A549 (cell line): Measurements from ENCODE around the gene TBL1X. TPM values are rescaled to one million over a fixed set of nuclear protein-coding genes. Genes with fewer than 3 reads are reported as not detected.

Experiments
- ATAC-seq, 2 experiments: fragments of 200-7000 bp in 1 of 2; fragments of >200 bp in 1 of 2; cut with Nextera tagmentation in 1 of 2; cut with Tn5 transposase in 1 of 2; 3 replicates each; pipeline versions ENCODE4 v1.8.0 to v1.9.1; 2018 to 2020; ENCODE audit warnings: mild to moderate bottlenecking in 1 of 2, moderate library complexity in 1 of 2
- CTCF ChIA-PET: fragments of 300-600 bp; sonication (Branson Sonifier 250); formaldehyde crosslinking; extraction: SDS; loops from one replicate; lab custom pipeline; 2021; ENCODE audit warnings: antibody characterized with exemption, inconsistent platforms; lab: Yijun Ruan, JAX
- POLR2A ChIA-PET: fragments of 350-600 bp; formaldehyde crosslinking; extraction: SDS; loops from one replicate; lab custom pipeline; 2021; ENCODE audit warnings: antibody characterized with exemption, inconsistent platforms; lab: Yijun Ruan, JAX
- DNase-seq, 2 experiments: peaks; one replicate each; pipeline versions ENCODE4 v3.0.0 to v3.0.0-alpha.2; 2011 to 2016; ENCODE audit warnings: low read depth in 1 of 2, low spot score in 1 of 2
- FAIRE-seq: peaks from 2 replicates; lab custom pipeline; 2011; peaks lifted over from hg19 to GRCh38; lab: Jason Lieb, UNC
- H3K27ac ChIP-seq, 2 experiments: fragments of >200 bp; sonication (Bioruptor Twin); formaldehyde crosslinking; 3 replicates each; pipeline ENCODE4 v1.5.1; 2016 to 2017
- H3K4me1 ChIP-seq: fragments of >200 bp; sonication (Bioruptor Twin); formaldehyde crosslinking; 3 replicates; pipeline ENCODE4 v1.6.1; 2016
- H3K4me2 ChIP-seq: fragments of >200 bp; sonication (Bioruptor Twin); formaldehyde crosslinking; 3 replicates; pipeline ENCODE4 v1.6.1; 2016
- H3K4me3 ChIP-seq: fragments of >200 bp; sonication (Bioruptor Twin); formaldehyde crosslinking; 3 replicates; pipeline ENCODE4 v1.5.1; 2016
- H3K9me3 ChIP-seq: fragments of >200 bp; sonication (Bioruptor Twin); formaldehyde crosslinking; 3 replicates; pipeline ENCODE4 v1.6.1; 2016
- BHLHE40 ChIP-seq: IDR thresholded peaks from 2 replicates; pipeline ENCODE4 v1.6.1; 2012; ENCODE audit warnings: low read depth, low read length, inconsistent platforms
- EHF ChIP-seq: fragments of 250-450 bp; sonication (Bioruptor Pico); IDR thresholded peaks from 2 replicates; pipeline ENCODE4 v1.5.0; 2020; ENCODE audit warnings: mild to moderate bottlenecking
- EP300 ChIP-seq, 2 experiments: fragments of >200 bp; sonication (Bioruptor Twin); formaldehyde crosslinking; IDR thresholded peaks; 2 replicates in 1 of 2; 3 replicates in 1 of 2; pipeline ENCODE4 v1.6.1; 2016 to 2017
- ESRRA ChIP-seq: fragments of 150-350 bp; IDR thresholded peaks from 2 replicates; pipeline ENCODE4 v1.6.1; 2014; ENCODE audit warnings: mild to moderate bottlenecking, low read length, borderline replicate concordance
- FOXS1 ChIP-seq: fragments of 250-450 bp; sonication (Bioruptor Pico); IDR thresholded peaks from 2 replicates; pipeline ENCODE4 v1.5.0; 2020; ENCODE audit warnings: mild to moderate bottlenecking, moderate library complexity
- HEYL ChIP-seq: fragments of 250-450 bp; sonication (Bioruptor Pico); IDR thresholded peaks from 2 replicates; pipeline ENCODE4 v1.8.0; 2021; ENCODE audit warnings: mild to moderate bottlenecking, moderate library complexity
- HOXA7 ChIP-seq: fragments of 250-450 bp; sonication (Bioruptor Pico); IDR thresholded peaks from 2 replicates; pipeline ENCODE4 v1.5.0; 2020; ENCODE audit warnings: mild to moderate bottlenecking, moderate library complexity
- HOXB13 ChIP-seq: fragments of 250-450 bp; sonication (Bioruptor Pico); IDR thresholded peaks from 2 replicates; pipeline ENCODE4 v1.5.0; 2020; ENCODE audit warnings: low read depth, mild to moderate bottlenecking, moderate library complexity
- JUNB ChIP-seq: fragments of >200 bp; sonication (Bioruptor Twin); formaldehyde crosslinking; IDR thresholded peaks from 2 replicates; pipeline ENCODE4 v1.6.1; 2016
- MAZ ChIP-seq: fragments of 150-350 bp; IDR thresholded peaks from 2 replicates; pipeline ENCODE4 v1.6.1; 2014; ENCODE audit warnings: antibody characterized with exemption, low read depth, low read length, borderline replicate concordance
- NFE2L2 ChIP-seq: fragments of 150-350 bp; conservative IDR thresholded peaks from 2 replicates; pipeline ENCODE4 v1.6.1; 2014; ENCODE audit warnings: low read length
- NR3C1 ChIP-seq: fragments of >200 bp; sonication (Bioruptor Twin); formaldehyde crosslinking; IDR thresholded peaks from 3 replicates; pipeline ENCODE4 v1.6.1; 2017
- RAD21 ChIP-seq, 2 experiments: fragments of >200 bp in 1 of 2; sonication (Bioruptor Twin) in 1 of 2; formaldehyde crosslinking in 1 of 2; IDR thresholded peaks in 1 of 2; conservative IDR thresholded peaks in 1 of 2; 2 replicates in 1 of 2; 3 replicates in 1 of 2; pipeline ENCODE4 v1.6.1; 2012 to 2018; ENCODE audit warnings: inconsistent platforms in 1 of 2
- TP53 ChIP-seq: fragments of 250-450 bp; sonication (Bioruptor Pico); IDR thresholded peaks from 2 replicates; pipeline ENCODE4 v1.5.0; 2021; ENCODE audit warnings: mild to moderate bottlenecking, moderate library complexity
- ZSCAN20 ChIP-seq: fragments of 250-450 bp; sonication (Bioruptor Pico); IDR thresholded peaks from 2 replicates; pipeline ENCODE4 v1.8.0; 2022; ENCODE audit warnings: mild to moderate bottlenecking, moderate library complexity
- WGBS: methylation state at CpG from one replicate; pipeline ENCODE4 v1.1.6; 2017; ENCODE audit errors: missing lambda C conversion rate; 5-methylcytosine and 5-hydroxymethylcytosine counted together
- polyA plus RNA-seq, 4 experiments: library from polyadenylated mRNA; depleted of rRNA in 3 of 4; stranded (reverse); fragments of >200 nt; fragmentation: RNase III in 1 of 4; extraction: RNeasy Plus Mini Kit Qiagen cat#74134 plus additional on column Dnase treatment in 1 of 4; gene quantifications; 2 replicates in 3 of 4; 3 replicates in 1 of 4; pipeline ENCODE4 v1.2.3, GENCODE V29; 2011 to 2017
- TF ChIP-seq, protein P1 (sequence below): IDR thresholded peaks from 2 replicates; pipeline ENCODE4 v1.6.1; 2012
- TF ChIP-seq, protein P2 (sequence below): fragments of >200 bp; sonication (Bioruptor Twin); formaldehyde crosslinking; IDR thresholded peaks from 3 replicates; pipeline ENCODE4 v1.5.1; 2016
- TF ChIP-seq, protein P3 (sequence below): fragments of 450-650 bp; IDR thresholded peaks from 2 replicates; pipeline ENCODE4 v1.6.1; 2014; ENCODE audit warnings: antibody characterized with exemption
- TF ChIP-seq, protein P4 (sequence below): fragments of 250-450 bp; sonication (Bioruptor Pico); IDR thresholded peaks from 2 replicates; pipeline ENCODE4 v1.5.0; 2021; ENCODE audit warnings: mild to moderate bottlenecking, moderate library complexity, borderline replicate concordance

Gene TBL1X
- polyA plus RNA-seq, 2 of the 4 experiments (the other 2 are of a cell fraction): 14.6 to 18.0 TPM

DNA sequence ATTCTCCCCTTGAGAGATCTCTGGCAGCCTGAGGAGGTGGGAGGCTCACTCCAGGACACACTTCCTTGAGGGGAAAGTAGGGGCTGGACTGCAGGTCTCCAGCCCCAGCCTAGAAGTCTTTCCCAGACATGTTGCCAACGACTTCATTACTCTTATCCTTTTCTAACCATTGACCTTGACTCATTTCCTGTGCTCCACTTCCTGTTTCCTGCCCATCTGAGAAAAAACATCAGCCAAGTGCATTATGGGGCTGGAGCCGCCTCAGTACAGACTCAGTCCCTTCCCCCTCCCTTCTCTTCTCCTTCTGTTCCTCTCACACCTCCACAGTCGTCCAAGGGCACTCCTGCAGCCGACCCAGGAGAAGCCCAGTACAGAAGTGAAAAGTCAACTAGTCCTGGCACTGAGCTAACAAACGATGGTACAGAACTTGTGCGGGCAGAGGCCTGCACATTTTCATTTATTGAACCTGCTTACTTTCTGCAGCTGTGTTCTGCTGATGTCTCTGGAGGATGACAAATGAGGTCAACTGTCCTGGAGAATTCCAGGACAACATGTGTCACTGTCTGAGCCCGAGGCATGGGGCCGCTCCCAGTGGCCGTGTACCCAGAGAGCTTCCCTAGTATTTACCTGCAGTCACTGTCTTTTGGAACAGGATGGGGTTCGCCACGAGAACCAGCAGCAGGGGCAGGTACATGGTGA, 280.7 kb downstream of the TBL1X start (continued):
- TF ChIP-seq, protein P1, sequence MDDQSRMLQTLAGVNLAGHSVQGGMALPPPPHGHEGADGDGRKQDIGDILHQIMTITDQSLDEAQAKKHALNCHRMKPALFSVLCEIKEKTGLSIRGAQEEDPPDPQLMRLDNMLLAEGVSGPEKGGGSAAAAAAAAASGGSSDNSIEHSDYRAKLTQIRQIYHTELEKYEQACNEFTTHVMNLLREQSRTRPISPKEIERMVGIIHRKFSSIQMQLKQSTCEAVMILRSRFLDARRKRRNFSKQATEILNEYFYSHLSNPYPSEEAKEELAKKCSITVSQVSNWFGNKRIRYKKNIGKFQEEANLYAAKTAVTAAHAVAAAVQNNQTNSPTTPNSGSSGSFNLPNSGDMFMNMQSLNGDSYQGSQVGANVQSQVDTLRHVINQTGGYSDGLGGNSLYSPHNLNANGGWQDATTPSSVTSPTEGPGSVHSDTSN: no peak
- TF ChIP-seq, protein P2, sequence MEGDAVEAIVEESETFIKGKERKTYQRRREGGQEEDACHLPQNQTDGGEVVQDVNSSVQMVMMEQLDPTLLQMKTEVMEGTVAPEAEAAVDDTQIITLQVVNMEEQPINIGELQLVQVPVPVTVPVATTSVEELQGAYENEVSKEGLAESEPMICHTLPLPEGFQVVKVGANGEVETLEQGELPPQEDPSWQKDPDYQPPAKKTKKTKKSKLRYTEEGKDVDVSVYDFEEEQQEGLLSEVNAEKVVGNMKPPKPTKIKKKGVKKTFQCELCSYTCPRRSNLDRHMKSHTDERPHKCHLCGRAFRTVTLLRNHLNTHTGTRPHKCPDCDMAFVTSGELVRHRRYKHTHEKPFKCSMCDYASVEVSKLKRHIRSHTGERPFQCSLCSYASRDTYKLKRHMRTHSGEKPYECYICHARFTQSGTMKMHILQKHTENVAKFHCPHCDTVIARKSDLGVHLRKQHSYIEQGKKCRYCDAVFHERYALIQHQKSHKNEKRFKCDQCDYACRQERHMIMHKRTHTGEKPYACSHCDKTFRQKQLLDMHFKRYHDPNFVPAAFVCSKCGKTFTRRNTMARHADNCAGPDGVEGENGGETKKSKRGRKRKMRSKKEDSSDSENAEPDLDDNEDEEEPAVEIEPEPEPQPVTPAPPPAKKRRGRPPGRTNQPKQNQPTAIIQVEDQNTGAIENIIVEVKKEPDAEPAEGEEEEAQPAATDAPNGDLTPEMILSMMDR: no peak
- TF ChIP-seq HEYL (CRISPR knock-in tag) (no peak), EP300 (IDR thresholded peaks at IDR 0.05) (no peak), RAD21 (conservative IDR thresholded peaks at IDR 0.05 in 1 of 2, IDR thresholded peaks at IDR 0.05 in 1 of 2) (no peak), ESRRA (no peak)

DNA sequence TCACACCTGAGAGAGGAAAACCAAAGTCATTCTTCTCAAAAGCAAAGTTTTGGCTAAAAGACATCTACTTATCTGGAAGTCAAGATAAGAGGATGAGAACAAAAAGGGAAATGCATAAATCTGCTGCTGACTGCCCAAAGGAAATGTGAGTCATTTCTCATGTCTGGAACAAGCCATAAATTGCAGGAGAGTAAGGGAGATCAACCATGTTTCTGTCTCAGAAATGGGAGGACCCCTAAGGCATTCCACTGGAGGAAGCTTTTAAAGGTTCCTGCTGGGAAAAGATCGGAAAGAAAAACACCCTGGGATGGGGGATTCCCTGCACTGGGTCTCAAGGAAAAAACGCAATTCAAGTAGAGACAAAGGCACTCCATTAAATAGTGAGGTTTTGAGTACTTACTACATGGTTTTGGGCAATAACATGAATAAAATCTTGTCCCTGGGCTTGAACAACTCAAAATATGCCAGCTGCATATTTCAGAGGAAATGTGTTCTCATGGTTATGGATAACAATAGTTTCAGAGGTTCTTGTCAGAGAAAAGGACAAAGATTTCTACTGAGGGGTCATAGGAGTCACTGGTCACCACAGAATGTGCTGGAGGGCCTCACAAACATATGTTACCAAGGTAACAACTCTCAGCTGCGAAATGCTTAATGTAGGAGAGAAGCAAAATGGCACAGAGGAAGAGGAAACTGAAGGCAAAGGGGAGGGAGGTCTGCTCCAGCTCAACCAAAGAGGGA, 281.5 kb downstream of the TBL1X start:
- ChIA-PET CTCF (no interaction called here), POLR2A (no interaction called here)
- ATAC-seq: no peak
- WGBS: 41% methylated on average over 3 of the region's 3 CpGs
- H3K4me3 ChIP-seq: no peak overlapping the region
- no peak for FAIRE-seq
- no peak overlapping the region for H3K27ac ChIP-seq
- H3K4me1 ChIP-seq: no peaks in the 10 kb centered on the region
- TF ChIP-seq MAZ (no peak), ZSCAN20 (CRISPR knock-in tag) (no peak), NFE2L2 (no peak), NR3C1 (no peak), FOXS1 (CRISPR knock-in tag) (no peak)
- TF ChIP-seq, protein P3, sequence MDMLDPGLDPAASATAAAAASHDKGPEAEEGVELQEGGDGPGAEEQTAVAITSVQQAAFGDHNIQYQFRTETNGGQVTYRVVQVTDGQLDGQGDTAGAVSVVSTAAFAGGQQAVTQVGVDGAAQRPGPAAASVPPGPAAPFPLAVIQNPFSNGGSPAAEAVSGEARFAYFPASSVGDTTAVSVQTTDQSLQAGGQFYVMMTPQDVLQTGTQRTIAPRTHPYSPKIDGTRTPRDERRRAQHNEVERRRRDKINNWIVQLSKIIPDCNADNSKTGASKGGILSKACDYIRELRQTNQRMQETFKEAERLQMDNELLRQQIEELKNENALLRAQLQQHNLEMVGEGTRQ: no peak
- TF ChIP-seq, all 56 proteins: peak for 0
- no peak overlapping the region for H3K4me2 ChIP-seq
- H3K9me3 ChIP-seq: no peaks in the 10 kb centered on the region
- no peak for DNase-seq

DNA sequence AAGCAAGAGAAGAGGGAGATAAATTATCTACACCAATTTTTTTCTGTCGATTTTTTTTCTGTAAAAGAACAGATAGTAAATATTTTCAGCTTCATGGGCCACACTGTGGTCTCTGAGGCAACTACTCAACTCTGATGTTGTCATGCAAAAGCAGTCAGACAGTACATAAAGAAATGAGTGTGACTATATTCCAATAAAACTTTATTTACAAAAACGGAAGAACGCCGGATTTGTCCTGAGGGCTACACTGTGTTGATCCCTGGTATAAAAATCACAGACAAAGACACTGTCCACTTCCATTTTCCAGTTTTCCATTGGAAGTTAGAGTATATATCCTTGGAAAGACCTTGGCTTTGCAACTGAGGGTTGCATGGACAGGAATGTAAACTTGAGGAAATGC, 282.8 kb downstream of the TBL1X start:
- TF ChIP-seq HOXA7 (CRISPR knock-in tag) (no peak), BHLHE40 (no peak), HEYL (CRISPR knock-in tag) (no peak), HOXB13 (CRISPR knock-in tag) (no peak), EHF (CRISPR knock-in tag) (no peak), TP53 (CRISPR knock-in tag) (no peak), JUNB (no peak)
- TF ChIP-seq, protein P4, sequence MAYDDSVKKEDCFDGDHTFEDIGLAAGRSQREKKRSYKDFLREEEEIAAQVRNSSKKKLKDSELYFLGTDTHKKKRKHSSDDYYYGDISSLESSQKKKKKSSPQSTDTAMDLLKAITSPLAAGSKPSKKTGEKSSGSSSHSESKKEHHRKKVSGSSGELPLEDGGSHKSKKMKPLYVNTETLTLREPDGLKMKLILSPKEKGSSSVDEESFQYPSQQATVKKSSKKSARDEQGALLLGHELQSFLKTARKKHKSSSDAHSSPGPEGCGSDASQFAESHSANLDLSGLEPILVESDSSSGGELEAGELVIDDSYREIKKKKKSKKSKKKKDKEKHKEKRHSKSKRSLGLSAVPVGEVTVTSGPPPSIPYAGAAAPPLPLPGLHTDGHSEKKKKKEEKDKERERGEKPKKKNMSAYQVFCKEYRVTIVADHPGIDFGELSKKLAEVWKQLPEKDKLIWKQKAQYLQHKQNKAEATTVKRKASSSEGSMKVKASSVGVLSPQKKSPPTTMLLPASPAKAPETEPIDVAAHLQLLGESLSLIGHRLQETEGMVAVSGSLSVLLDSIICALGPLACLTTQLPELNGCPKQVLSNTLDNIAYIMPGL: no peak
- Histone ChIP-seq H3K9me3 (no peaks in the 10 kb centered on the region), H3K4me3 (no peak overlapping the region), H3K4me2 (no peak overlapping the region), H3K27ac (no peak overlapping the region), H3K4me1 (no peaks in the 10 kb centered on the region)
- ChIA-PET POLR2A (no interaction called here), CTCF (interaction anchor here (1.0 kb wide), 1 partner anchor 14 kb away, joined by 3 read pairs; no protein-coding TSS in a partner anchor)
- WGBS: 69% methylated on average over 4 of the region's 4 CpGs
- no peak for FAIRE-seq
- no peak for ATAC-seq
- DNase-seq: no peak
